SHP77 treated with DMSO at 0.1 percent for 48 hours (cell line): ENCODE measurements around the gene GRHPR.
A peak's percentile ranks its signal among the peaks of the same experiment; 100 is the strongest.
"Not testable (repeated sequence)": the region's sequence is repeated elsewhere in the genome, so short reads cannot be mapped to it uniquely, and the experiment has no call there.

Source experiments
- DNase-seq: peaks from one replicate; lab custom pipeline; 2025; lab: John Stamatoyannopoulos, UW

Gene GRHPR

DNA sequence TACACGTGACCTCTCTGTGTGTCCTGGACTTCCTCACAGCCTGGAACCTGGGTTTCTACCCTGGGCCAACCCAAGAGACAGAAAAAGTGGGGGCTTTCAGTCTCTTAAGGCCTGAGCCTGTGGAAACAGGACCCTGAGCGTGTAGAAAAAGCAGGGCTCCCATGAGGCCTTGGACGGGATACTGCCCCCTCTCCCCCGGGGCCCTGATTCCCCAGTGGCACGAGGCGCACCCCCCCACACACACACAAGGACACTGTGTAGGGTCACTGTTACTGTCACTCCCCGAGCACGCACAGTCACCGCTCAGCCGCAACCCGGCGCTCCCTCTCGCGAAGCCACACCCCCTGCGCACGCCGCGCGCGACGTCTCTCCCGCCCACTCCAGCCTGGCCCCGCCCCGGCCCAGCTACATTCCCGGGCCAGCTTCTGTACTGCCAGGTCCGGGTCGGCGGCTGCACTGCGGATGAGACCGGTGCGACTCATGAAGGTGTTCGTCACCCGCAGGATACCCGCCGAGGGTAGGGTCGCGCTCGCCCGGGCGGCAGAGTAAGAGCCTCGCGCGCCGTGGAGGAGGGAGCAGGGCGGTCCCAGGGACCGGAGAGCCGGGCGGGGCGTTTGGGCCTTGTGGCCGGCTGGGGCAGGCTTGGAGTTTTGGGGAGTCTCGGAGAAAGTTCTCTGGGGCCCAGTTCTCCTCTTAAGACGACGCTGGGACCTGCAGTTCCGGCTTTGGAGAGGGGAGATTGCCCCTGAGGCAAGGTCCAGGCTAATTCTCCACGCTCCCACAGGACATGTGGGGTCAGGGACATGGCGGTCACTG is at the start of gene GRHPR:
TSS of gene GRHPR (plus strand) at position 408 of the 816 bp plus-strand sequence. CDS start at position 463, 55 bp downstream.
- DNase-seq = peak; percentile 5

DNA sequence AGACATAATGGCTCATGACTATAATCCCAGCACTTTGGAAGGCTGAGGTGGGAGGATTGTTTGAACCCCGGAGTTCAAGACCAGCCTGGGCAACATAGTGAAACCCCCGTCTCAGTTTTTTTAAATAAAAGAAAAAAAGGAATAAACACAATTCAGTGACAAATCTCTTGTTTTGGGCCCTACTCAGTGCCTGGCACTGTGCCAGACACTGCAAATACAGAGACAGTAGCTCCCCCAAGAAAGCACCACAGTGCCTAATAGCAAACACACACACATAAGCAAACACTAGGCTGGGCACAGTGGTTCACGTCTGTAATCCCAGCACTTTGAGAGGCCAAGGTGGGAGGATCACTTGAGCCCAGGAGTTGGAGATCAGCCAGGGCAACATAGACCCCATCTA is 49.7 kb upstream of the GRHPR start:
- DNase-seq = no peak

DNA sequence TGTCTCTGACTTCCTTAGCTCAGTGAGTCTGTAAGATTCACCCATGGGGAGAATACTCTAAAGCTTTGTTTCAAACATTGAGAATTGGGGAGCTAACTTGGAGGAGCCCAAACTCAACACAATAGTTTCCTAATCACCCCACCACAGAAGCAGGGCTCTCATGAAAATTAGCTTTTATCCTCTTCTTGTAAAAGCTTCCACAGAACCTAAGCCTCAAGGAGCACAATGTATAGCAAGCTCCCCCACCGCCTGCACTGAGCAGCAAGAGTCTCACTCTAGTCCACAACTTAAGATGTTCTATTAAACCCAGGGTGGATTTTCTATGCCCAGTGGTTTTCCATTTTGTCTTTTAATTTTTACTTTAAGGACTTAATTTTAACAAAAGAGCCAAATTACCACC is 48.9 kb upstream of the GRHPR start:
- DNase-seq = no peak

DNA sequence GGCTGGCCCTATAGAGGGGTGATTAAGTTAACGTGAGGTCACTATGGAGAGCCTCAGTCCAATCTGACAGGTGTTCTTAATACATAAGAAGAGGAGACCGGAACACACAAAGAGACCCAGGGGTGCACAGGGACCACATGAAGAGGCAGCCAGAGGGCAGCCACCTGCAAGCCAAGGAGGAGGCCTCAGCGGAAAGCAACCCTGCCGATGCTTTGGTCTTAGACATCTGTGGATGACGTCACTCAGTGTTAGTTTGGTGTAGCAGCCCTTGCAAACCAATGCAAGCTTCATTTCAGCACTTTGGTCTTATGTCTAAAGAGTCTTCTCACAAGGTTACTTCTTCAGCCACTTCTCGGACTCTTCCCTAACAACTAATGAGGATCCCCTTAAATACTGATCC is 47.6 kb upstream of the GRHPR start:
- DNase-seq = no peak

- no peak for DNase-seq
Measured at GRCh38 chr9:37377688-37378612, 44.5 kb upstream of the GRHPR start.

- no peak for DNase-seq
Measured at GRCh38 chr9:37378613-37379004, 43.9 kb upstream of the GRHPR start.

DNA sequence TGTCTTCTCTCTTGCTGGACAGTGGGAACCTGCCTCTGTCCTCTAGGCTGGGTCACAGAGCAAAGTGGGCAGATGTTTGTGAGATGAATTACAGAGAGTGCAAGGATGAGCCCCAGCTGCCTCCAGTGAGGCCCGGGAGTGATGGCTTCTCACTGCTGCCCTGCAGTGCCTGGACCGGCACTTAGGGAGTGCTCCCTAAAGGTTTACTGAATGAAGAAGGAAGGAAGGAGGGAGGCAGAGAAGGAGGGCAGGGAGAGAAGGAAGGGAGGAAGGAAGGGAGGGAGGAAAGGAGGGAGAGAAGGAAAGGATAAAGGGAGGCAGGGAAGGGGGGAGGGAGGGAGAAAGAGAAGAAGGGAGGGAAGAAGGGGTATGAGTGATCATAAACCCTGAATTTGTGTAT is 42.7 kb upstream of the GRHPR start:
- DNase-seq = no peak

GRCh38 chr9:37380570-37380969 is 41.9 kb upstream of the GRHPR start:
- DNase-seq = no peak

DNA sequence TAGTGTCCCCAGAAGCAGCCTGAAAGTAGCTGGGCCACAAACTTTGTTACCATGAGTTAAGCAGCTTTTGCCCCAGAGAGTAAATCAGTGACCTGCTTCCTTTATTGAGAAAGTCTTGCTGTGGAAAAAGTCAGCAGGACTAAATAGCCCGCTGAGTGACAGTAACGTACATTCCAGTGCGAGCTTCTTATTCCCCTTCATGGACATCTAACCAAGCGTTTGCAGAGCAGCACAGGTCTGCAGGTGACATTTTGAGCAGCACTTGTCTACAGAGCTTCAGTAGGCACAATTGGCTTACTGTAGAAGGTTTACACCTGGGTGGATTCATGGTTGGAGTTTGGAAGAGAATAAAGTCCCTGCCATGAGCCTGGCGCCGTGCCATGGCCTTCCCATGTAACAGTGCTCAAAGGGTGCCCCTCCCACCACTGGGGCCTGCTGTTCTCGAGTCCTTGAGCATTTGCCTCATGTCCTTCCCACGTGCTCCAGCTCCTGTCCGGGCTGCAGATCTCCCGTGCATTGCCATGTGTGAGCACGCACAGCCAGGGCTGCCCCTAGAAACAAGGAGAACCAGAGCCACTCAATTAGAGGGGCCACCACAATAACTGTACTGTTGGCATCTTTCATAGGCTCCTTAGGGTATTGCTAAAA is 41.3 kb upstream of the GRHPR start:
- DNase-seq = no peak

DNA sequence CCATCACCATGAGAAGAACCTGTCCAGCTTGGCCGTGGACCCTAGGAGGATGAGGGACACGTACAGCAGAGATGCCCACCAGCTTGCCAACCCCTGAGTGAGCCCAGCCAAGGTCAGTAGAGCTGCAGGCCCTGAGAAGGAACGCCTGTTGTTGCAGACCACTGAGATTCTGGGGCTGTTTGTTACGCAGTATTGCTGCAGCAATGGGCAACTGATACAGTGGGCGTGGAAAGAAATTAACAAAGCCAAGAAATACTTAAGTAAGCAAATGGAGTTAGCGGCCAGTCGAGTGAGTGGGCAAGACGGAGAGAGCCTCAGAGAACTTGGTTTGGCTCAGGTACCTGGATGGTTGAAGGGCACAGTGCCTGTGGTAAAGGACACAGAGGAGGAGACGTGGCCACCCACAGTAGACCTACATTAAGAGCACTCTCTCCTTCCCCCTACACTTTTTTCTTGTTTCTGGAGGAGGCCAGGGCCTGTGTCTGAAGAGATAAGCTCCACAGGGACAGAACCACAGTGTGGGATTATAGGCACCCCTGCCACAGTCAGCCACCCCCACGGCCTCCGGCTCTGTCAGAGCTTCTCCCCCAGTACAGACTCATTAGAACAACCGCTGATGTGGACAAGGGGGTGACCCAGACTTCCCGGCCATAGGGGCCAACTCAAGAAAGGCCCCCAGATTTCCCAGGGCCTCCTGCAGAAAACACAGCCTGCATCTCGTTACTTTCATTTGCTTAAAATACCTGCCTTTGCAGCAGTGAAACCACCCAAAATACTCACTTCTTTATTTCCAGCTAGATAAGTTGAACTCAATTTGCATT is 40.1 kb upstream of the GRHPR start:
- DNase-seq = no peak

GRCh38 chr9:37382982-37383357 is 39.5 kb upstream of the GRHPR start:
- DNase-seq = no peak

DNA sequence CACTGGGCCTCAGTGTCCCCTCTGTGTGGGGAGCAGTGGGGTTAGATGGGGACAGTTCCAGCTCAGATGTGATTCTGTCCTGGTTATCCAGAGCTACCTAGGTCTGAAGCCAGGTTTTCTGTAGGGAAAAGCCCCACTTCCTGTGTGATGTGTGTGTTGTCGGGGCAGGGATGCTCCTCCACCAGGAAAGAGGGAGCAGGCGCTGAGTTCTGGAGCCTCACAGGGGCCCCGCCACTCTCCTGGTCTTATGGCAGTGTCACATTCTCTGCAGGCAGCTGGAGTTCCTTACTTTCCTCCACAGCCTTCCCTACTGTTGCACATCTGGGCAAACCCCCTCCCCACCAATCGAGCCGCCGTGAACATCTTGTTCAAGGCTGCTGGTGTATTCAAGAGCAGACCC is 39.1 kb upstream of the GRHPR start:
- no peak for DNase-seq

- DNase-seq = no peak
Measured at GRCh38 chr9:37383876-37384746, 38.4 kb upstream of the GRHPR start.

- no peak for DNase-seq
Measured at GRCh38 chr9:37385286-37385685, 37.2 kb upstream of the GRHPR start.

- DNase-seq = no peak
Measured at GRCh38 chr9:37386988-37387387, 35.5 kb upstream of the GRHPR start.

DNA sequence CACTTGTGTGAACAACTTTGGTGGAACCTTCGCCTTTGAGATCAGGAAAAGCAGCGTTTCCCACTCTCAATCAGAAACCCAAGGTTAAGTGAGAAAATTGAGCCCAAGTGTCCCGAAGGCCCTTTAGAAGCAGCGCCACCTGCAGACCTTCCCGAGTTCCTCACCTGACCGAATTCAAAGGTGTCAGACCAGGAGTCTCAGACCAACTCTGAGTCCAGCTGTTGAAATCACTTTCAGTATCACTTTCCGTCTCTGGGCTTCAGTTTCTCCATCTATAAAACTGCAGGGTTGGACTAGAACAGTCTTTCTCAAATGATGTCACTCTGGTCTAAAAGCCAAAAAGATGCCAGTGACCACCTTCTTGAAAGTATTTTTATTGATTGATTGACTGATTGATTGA is 31.7 kb upstream of the GRHPR start:
- DNase-seq = no peak

GRCh38 chr9:37392272-37392671 is 30.2 kb upstream of the GRHPR start:
- DNase-seq = no peak

- DNase-seq = no peak
Measured at GRCh38 chr9:37395229-37395628, 27.3 kb upstream of the GRHPR start.

- no peak for DNase-seq
Measured at GRCh38 chr9:37395663-37396062, 26.8 kb upstream of the GRHPR start.

DNA sequence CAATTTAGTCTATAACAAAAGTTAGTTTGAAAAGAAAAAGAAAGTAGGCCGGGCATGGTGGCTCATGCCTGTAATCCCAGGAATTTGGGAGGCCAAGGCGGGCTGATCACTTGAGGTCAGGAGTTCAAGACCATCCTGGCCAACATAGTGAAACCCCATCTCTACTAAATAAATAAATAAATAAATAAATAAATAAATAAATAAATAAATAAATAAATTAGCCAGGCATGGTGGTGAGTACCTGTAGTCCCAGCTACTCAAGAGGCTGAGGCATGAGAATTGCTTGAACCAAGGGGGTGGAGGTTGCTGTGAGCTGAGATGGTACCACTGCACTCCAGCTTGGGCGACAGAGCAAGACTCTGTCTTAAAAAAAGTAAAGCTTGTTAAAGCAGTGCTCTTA is 24.5 kb upstream of the GRHPR start:
- not testable (repeated sequence) for DNase-seq
